HL-60 (cell line): Measurements from ENCODE around the gene NHLRC2.

Experiments used
- DNase-seq, 2 experiments: peaks; one replicate each; pipeline ENCODE4 v3.0.0-alpha.2; 2010 to 2020; ENCODE audit warnings: low read depth in 1 of 2, low spot score in 1 of 2
- H3K27ac ChIP-seq: fragments of 250-450 bp; sonication (Bioruptor Pico); replicated peaks from 2 replicates; pipeline ENCODE4 v1.5.1; 2020; ENCODE audit warnings: mild to moderate bottlenecking, moderate library complexity
- H3K27me3 ChIP-seq: fragments of 250-450 bp; sonication (Bioruptor Pico); 2 replicates; pipeline ENCODE4 v1.5.1; 2021; ENCODE audit warnings: mild to moderate bottlenecking, moderate library complexity; ENCODE audit not compliant: insufficient read depth, poor library complexity, severe bottlenecking
- H3K4me3 ChIP-seq: replicated peaks from 2 replicates; pipeline ENCODE4 v1.5.1; 2011; ENCODE audit warnings: mild to moderate bottlenecking, control low read depth, low read length; ENCODE audit not compliant: insufficient read depth
- CTCF ChIP-seq: IDR thresholded peaks from one replicate; pipeline ENCODE4 v1.5.1; 2011; ENCODE audit warnings: low read length, control low read depth, inconsistent platforms; ENCODE audit not compliant: insufficient read depth
- GABPA ChIP-seq: IDR thresholded peaks from 2 replicates; pipeline ENCODE4 v1.6.1; 2012; ENCODE audit warnings: low read depth
- POLR2AphosphoS5 ChIP-seq: IDR thresholded peaks from 2 replicates; pipeline ENCODE4 v1.6.1; 2012; ENCODE audit warnings: low read depth
- REST ChIP-seq: IDR thresholded peaks from 2 replicates; pipeline ENCODE4 v1.6.1; 2012; ENCODE audit warnings: low read depth; ENCODE audit not compliant: insufficient replicate concordance
- SPI1 ChIP-seq: IDR thresholded peaks from 2 replicates; pipeline ENCODE4 v1.6.1; 2012; ENCODE audit warnings: low read depth, mild to moderate bottlenecking, borderline replicate concordance

The NHLRC2 gene

GRCh38 chr10:113876461-113876860 lies 22.0 kb downstream of the NHLRC2 start:
- Histone ChIP-seq H3K27me3 (no peaks in the 10 kb centered on the region), H3K4me3 (no peak overlapping the region), H3K27ac (no peak overlapping the region)
- no peak for TF ChIP-seq CTCF
- TF ChIP-seq REST: no peak
- TF ChIP-seq POLR2AphosphoS5: no peak
- TF ChIP-seq GABPA: no peak
- TF ChIP-seq SPI1: no peak
- no peak for DNase-seq

- no peak overlapping the region for H3K27ac ChIP-seq
- no peak for TF ChIP-seq CTCF
- no peak for TF ChIP-seq POLR2AphosphoS5
- TF ChIP-seq GABPA: no peak
- no peak for TF ChIP-seq REST
- no peak for TF ChIP-seq SPI1
- no peaks in the 10 kb centered on the region for H3K27me3 ChIP-seq
- no peak for DNase-seq
- no peak overlapping the region for H3K4me3 ChIP-seq
Observed at GRCh38 chr10:113879691-113880090, 25.2 kb downstream of the NHLRC2 start.

GRCh38 chr10:113880236-113880635 lies 25.8 kb downstream of the NHLRC2 start:
- no peak for DNase-seq

More at GRCh38 chr10:113880236-113880635, 25.8 kb downstream of the NHLRC2 start:
- TF ChIP-seq REST: no peak
- TF ChIP-seq GABPA: no peak
- TF ChIP-seq CTCF: no peak
- no peak for TF ChIP-seq POLR2AphosphoS5
- no peak for TF ChIP-seq SPI1
- H3K27me3 ChIP-seq: no peaks in the 10 kb centered on the region
- no peak overlapping the region for H3K4me3 ChIP-seq
- no peak overlapping the region for H3K27ac ChIP-seq
